Activated T-helper 9 cell treated with anti-CD3 and anti-CD28 coated beads, Interleukin-2, amount 50 U/mL, for 16 hours (primary cell): ENCODE measurements around the gene TSPAN14.
"Not testable (repeated sequence)": the region's sequence is repeated elsewhere in the genome, so short reads cannot be mapped to it uniquely, and the experiment has no call there.

Source experiments
- DNase-seq: peaks from one replicate; pipeline ENCODE4 v3.0.0-alpha.2; 2020; ENCODE audit warnings: low read depth

The TSPAN14 gene

GRCh38 chr10:80453842-80454512 is at the start of gene TSPAN14:
Gene TSPAN14 (plus strand): TSS chr10:80454310. CDS start chr10:80489234, 34,924 bp downstream.
- DNase-seq: peak; percentile 71

GRCh38 chr10:80405035-80405434 is 49.1 kb upstream of the TSPAN14 start:
- no peak for DNase-seq

- no peak for DNase-seq
Observed at GRCh38 chr10:80405626-80406025, 48.5 kb upstream of the TSPAN14 start.

GRCh38 chr10:80406204-80406603 is 47.9 kb upstream of the TSPAN14 start:
- no peak for DNase-seq

GRCh38 chr10:80407812-80408241 is 46.3 kb upstream of the TSPAN14 start:
- DNase-seq: peak; percentile 33

- DNase-seq: peak; percentile 72
Observed at GRCh38 chr10:80408242-80409101, 45.6 kb upstream of the TSPAN14 start, which contains the start of gene PRXL2A. Gene PRXL2A (plus strand): TSS chr10:80408551. CDS start chr10:80420468, 11,917 bp downstream.

- DNase-seq: no peak
Observed at GRCh38 chr10:80409121-80409520, 45.0 kb upstream of the TSPAN14 start.

GRCh38 chr10:80410122-80410521 is 44.0 kb upstream of the TSPAN14 start:
- DNase-seq: no peak

- no peak for DNase-seq
Observed at GRCh38 chr10:80410578-80411145, 43.4 kb upstream of the TSPAN14 start.

GRCh38 chr10:80411267-80411668 is 42.8 kb upstream of the TSPAN14 start:
- DNase-seq: no peak

- no peak for DNase-seq
Observed at GRCh38 chr10:80411681-80412220, 42.4 kb upstream of the TSPAN14 start.

- DNase-seq: no peak
Observed at GRCh38 chr10:80412486-80412885, 41.6 kb upstream of the TSPAN14 start.

GRCh38 chr10:80413271-80413996 is 40.7 kb upstream of the TSPAN14 start:
- DNase-seq: no peak

- no peak for DNase-seq
Observed at GRCh38 chr10:80414142-80414895, 39.8 kb upstream of the TSPAN14 start.

GRCh38 chr10:80415734-80416478 is 38.2 kb upstream of the TSPAN14 start:
- no peak for DNase-seq

- no peak for DNase-seq
Observed at GRCh38 chr10:80416479-80417098, 37.5 kb upstream of the TSPAN14 start.

- DNase-seq: not testable (repeated sequence)
Observed at GRCh38 chr10:80417256-80417655, 36.9 kb upstream of the TSPAN14 start.

GRCh38 chr10:80421050-80421706 is 32.9 kb upstream of the TSPAN14 start:
- DNase-seq: no peak
